Neural progenitor cell (in vitro differentiated cells): ENCODE measurements around the gene PZP. TPM values are rescaled to one million over a fixed set of nuclear protein-coding genes. Genes with fewer than 3 reads are reported as not detected.
"Not testable (repeated sequence)": the region's sequence is repeated elsewhere in the genome, so short reads cannot be mapped to it uniquely, and the experiment has no call there.

ENCODE experiments used
- DNase-seq: peaks from one replicate; pipeline ENCODE4 v3.0.0-alpha.2; 2016; ENCODE audit warnings: low spot score
- H2AFZ ChIP-seq: fragments of 200-600 bp; sonication (generic); replicated peaks from 2 replicates; pipeline ENCODE4 v1.6.1; 2016; ENCODE audit warnings: antibody characterized with exemption
- H3F3A ChIP-seq: fragments of 200-600 bp; sonication (generic); 2 replicates; pipeline ENCODE4 v1.6.1; 2016; ENCODE audit warnings: antibody characterized with exemption, low read depth
- H3K27ac ChIP-seq: fragments of 200-600 bp; sonication (generic); 2 replicates; pipeline ENCODE4 v1.5.1; 2016; ENCODE audit warnings: mild to moderate bottlenecking
- H3K27me3 ChIP-seq: fragments of 200-600 bp; sonication (generic); 2 replicates; pipeline ENCODE4 v1.6.1; 2016; ENCODE audit warnings: mild to moderate bottlenecking, moderate library complexity
- H3K36me3 ChIP-seq: fragments of 200-600 bp; sonication (generic); 2 replicates; pipeline ENCODE4 v1.5.1; 2016
- H3K4me1 ChIP-seq: fragments of 200-600 bp; sonication (generic); 2 replicates; pipeline ENCODE4 v1.6.1; 2016; ENCODE audit warnings: mixed run types
- H3K4me2 ChIP-seq: fragments of 200-600 bp; sonication (generic); 2 replicates; pipeline ENCODE4 v1.6.1; 2016
- H3K4me3 ChIP-seq: fragments of 200-600 bp; sonication (generic); 2 replicates; pipeline ENCODE4 v1.5.1; 2016
- H3K79me2 ChIP-seq: fragments of 200-600 bp; sonication (generic); 2 replicates; pipeline ENCODE4 v1.6.1; 2016; ENCODE audit warnings: low read depth
- H3K9ac ChIP-seq: fragments of 200-600 bp; sonication (generic); 2 replicates; pipeline ENCODE4 v1.6.1; 2016
- H3K9me3 ChIP-seq: fragments of 200-600 bp; sonication (generic); 2 replicates; pipeline ENCODE4 v1.5.1; 2016; ENCODE audit warnings: low read depth
- H4K20me1 ChIP-seq: fragments of 200-600 bp; sonication (generic); 2 replicates; pipeline ENCODE4 v1.6.1; 2016; ENCODE audit warnings: low read depth
- H3K27ac Mint-ChIP-seq: 3 replicates; pipeline ENCODE4 v1.8.0; 2021; ENCODE audit warnings: mixed read lengths
- H3K27me3 Mint-ChIP-seq: 2 replicates; pipeline ENCODE4 v1.8.0; 2022; ENCODE audit warnings: low read depth, mild to moderate bottlenecking, inconsistent platforms, moderate library complexity, mixed read lengths; ENCODE audit not compliant: insufficient read depth
- H3K36me3 Mint-ChIP-seq: 3 replicates; pipeline ENCODE4 v1.8.0; 2021; ENCODE audit warnings: mixed read lengths
- H3K4me1 Mint-ChIP-seq: 3 replicates; pipeline ENCODE4 v1.8.0; 2021; ENCODE audit warnings: mixed read lengths
- H3K4me3 Mint-ChIP-seq: 3 replicates; pipeline ENCODE4 v1.8.0; 2021; ENCODE audit warnings: mild to moderate bottlenecking, moderate library complexity, mixed read lengths
- H3K9me3 Mint-ChIP-seq: 3 replicates; pipeline ENCODE4 v1.8.0; 2020; ENCODE audit warnings: mixed read lengths
- CTCF ChIP-seq: fragments of 200-600 bp; sonication (generic); IDR thresholded peaks from 2 replicates; pipeline ENCODE4 v1.5.1; 2017; ENCODE audit warnings: antibody characterized with exemption, mild to moderate bottlenecking
- EZH2 ChIP-seq: fragments of 200-600 bp; sonication (generic); IDR thresholded peaks from 2 replicates; pipeline ENCODE4 v1.6.1; 2017; ENCODE audit warnings: antibody characterized with exemption, mild to moderate bottlenecking, moderate library complexity
- EZH2phosphoT487 ChIP-seq: fragments of 200-600 bp; sonication (generic); IDR thresholded peaks from 2 replicates; pipeline ENCODE4 v1.6.1; 2017; ENCODE audit warnings: antibody characterized with exemption
- total RNA-seq: library from RNA; depleted of rRNA; stranded (reverse); fragments of >200 nt; gene quantifications from 2 replicates; pipeline ENCODE4 v1.2.3, GENCODE V29; 2015; ENCODE audit warnings: low replicate concordance

PZP gene
- total RNA-seq, 1 donor from 2014 or later: not detected

GRCh38 chr12:9235519-9235918, 27.3 kb upstream of the PZP start:
- Mint-ChIP-seq H3K4me3 (no peak overlapping the region), H3K4me1 (no peaks in the 10 kb centered on the region), H3K27me3 (peaks cover 2% of the 10 kb centered on the region), H3K27ac (no peak overlapping the region), H3K9me3 (no peaks in the 10 kb centered on the region), H3K36me3 (no peaks in the 10 kb centered on the region)
- no peaks in the 10 kb centered on the region for H4K20me1 ChIP-seq
- no peak overlapping the region for H3K27ac ChIP-seq
- no peak overlapping the region for H3K4me3 ChIP-seq
- H3K36me3 ChIP-seq: no peaks in the 10 kb centered on the region
- H3K79me2 ChIP-seq: no peaks in the 10 kb centered on the region
- no peak overlapping the region for H3K9ac ChIP-seq
- TF ChIP-seq EZH2phosphoT487: no peak
- TF ChIP-seq CTCF: no peak
- TF ChIP-seq EZH2: no peak
- no peaks in the 10 kb centered on the region for H3K4me1 ChIP-seq
- no peak overlapping the region for H2AFZ ChIP-seq
- H3K27me3 ChIP-seq: no peaks in the 10 kb centered on the region
- DNase-seq: no peak
- no peaks in the 10 kb centered on the region for H3K9me3 ChIP-seq
- no peak overlapping the region for H3K4me2 ChIP-seq
- no peaks in the 10 kb centered on the region for H3F3A ChIP-seq

- H3K27ac Mint-ChIP-seq: no peak overlapping the region
- no peaks in the 10 kb centered on the region for H3K27me3 Mint-ChIP-seq
- Histone ChIP-seq H3K4me1 (no peaks in the 10 kb centered on the region), H3K27ac (no peak overlapping the region), H2AFZ (no peak overlapping the region), H3K27me3 (no peaks in the 10 kb centered on the region), H3K9me3 (no peaks in the 10 kb centered on the region), H3F3A (no peaks in the 10 kb centered on the region), H3K4me3 (no peak overlapping the region), H4K20me1 (no peaks in the 10 kb centered on the region), H3K9ac (no peak overlapping the region), H3K36me3 (no peaks in the 10 kb centered on the region), H3K4me2 (no peak overlapping the region), H3K79me2 (no peaks in the 10 kb centered on the region)
- TF ChIP-seq EZH2phosphoT487 (no peak), EZH2 (no peak), CTCF (no peak)
- H3K4me3 Mint-ChIP-seq: no peak overlapping the region
- H3K9me3 Mint-ChIP-seq: peaks cover 10% of the 10 kb centered on the region
- H3K36me3 Mint-ChIP-seq: no peaks in the 10 kb centered on the region
- no peak for DNase-seq
- H3K4me1 Mint-ChIP-seq: no peaks in the 10 kb centered on the region
Observed at GRCh38 chr12:9227950-9228349, 19.8 kb upstream of the PZP start.

GRCh38 chr12:9223830-9224229, 15.6 kb upstream of the PZP start:
- Mint-ChIP-seq H3K27ac (no peak overlapping the region), H3K36me3 (no peaks in the 10 kb centered on the region), H3K4me1 (no peaks in the 10 kb centered on the region), H3K9me3 (peaks cover 10% of the 10 kb centered on the region), H3K27me3 (no peaks in the 10 kb centered on the region), H3K4me3 (no peak overlapping the region)
- no peaks in the 10 kb centered on the region for H4K20me1 ChIP-seq
- no peak overlapping the region for H3K4me2 ChIP-seq
- H3K4me1 ChIP-seq: no peaks in the 10 kb centered on the region
- no peaks in the 10 kb centered on the region for H3F3A ChIP-seq
- H3K4me3 ChIP-seq: no peak overlapping the region
- TF ChIP-seq CTCF (no peak), EZH2phosphoT487 (no peak), EZH2 (no peak)
- no peak overlapping the region for H3K27ac ChIP-seq
- no peaks in the 10 kb centered on the region for H3K79me2 ChIP-seq
- no peak for DNase-seq
- no peaks in the 10 kb centered on the region for H3K27me3 ChIP-seq
- no peaks in the 10 kb centered on the region for H3K36me3 ChIP-seq
- H3K9ac ChIP-seq: no peak overlapping the region
- H3K9me3 ChIP-seq: no peaks in the 10 kb centered on the region
- H2AFZ ChIP-seq: no peak overlapping the region

- Histone ChIP-seq H3K4me2 (no peak overlapping the region), H3K27me3 (no peaks in the 10 kb centered on the region), H3K9ac (no peak overlapping the region), H4K20me1 (no peaks in the 10 kb centered on the region), H3K27ac (no peak overlapping the region), H3K9me3 (no peaks in the 10 kb centered on the region), H3K4me1 (no peaks in the 10 kb centered on the region), H3K79me2 (no peaks in the 10 kb centered on the region), H3F3A (no peaks in the 10 kb centered on the region), H2AFZ (no peak overlapping the region), H3K36me3 (no peaks in the 10 kb centered on the region), H3K4me3 (no peak overlapping the region)
- no peak for DNase-seq
- peaks cover 6% of the 10 kb centered on the region for H3K9me3 Mint-ChIP-seq
- H3K4me1 Mint-ChIP-seq: no peaks in the 10 kb centered on the region
- no peaks in the 10 kb centered on the region for H3K27me3 Mint-ChIP-seq
- no peak overlapping the region for H3K27ac Mint-ChIP-seq
- H3K4me3 Mint-ChIP-seq: no peak overlapping the region
- TF ChIP-seq EZH2 (no peak), EZH2phosphoT487 (no peak), CTCF (no peak)
- H3K36me3 Mint-ChIP-seq: no peaks in the 10 kb centered on the region
Observed at GRCh38 chr12:9221483-9221882, 13.3 kb upstream of the PZP start.

GRCh38 chr12:9221011-9221410, 12.8 kb upstream of the PZP start:
- not testable (repeated sequence) for H3K36me3 ChIP-seq, H3K4me3 ChIP-seq, H3F3A ChIP-seq, H3K4me1 Mint-ChIP-seq, H3K9ac ChIP-seq, H3K4me1 ChIP-seq, H3K36me3 Mint-ChIP-seq, DNase-seq, H3K79me2 ChIP-seq, H3K4me3 Mint-ChIP-seq, H3K4me2 ChIP-seq, H4K20me1 ChIP-seq, H3K27me3 Mint-ChIP-seq, H3K9me3 ChIP-seq, H3K27me3 ChIP-seq, H3K27ac ChIP-seq, H2AFZ ChIP-seq, H3K9me3 Mint-ChIP-seq, H3K27ac Mint-ChIP-seq
